GM19023 (cell line): Measurements from ENCODE around the gene ZNF605.
"Not testable (repeated sequence)": the region's sequence is repeated elsewhere in the genome, so short reads cannot be mapped to it uniquely, and the experiment has no call there.

Experiments
- ATAC-seq: cut with Tn5 transposase; IDR thresholded peaks from one replicate; pipeline ENCODE4 v1.9.1; 2021; ENCODE audit warnings: mild to moderate bottlenecking, moderate library complexity; ENCODE audit not compliant: unreplicated experiment

Gene ZNF605

DNA sequence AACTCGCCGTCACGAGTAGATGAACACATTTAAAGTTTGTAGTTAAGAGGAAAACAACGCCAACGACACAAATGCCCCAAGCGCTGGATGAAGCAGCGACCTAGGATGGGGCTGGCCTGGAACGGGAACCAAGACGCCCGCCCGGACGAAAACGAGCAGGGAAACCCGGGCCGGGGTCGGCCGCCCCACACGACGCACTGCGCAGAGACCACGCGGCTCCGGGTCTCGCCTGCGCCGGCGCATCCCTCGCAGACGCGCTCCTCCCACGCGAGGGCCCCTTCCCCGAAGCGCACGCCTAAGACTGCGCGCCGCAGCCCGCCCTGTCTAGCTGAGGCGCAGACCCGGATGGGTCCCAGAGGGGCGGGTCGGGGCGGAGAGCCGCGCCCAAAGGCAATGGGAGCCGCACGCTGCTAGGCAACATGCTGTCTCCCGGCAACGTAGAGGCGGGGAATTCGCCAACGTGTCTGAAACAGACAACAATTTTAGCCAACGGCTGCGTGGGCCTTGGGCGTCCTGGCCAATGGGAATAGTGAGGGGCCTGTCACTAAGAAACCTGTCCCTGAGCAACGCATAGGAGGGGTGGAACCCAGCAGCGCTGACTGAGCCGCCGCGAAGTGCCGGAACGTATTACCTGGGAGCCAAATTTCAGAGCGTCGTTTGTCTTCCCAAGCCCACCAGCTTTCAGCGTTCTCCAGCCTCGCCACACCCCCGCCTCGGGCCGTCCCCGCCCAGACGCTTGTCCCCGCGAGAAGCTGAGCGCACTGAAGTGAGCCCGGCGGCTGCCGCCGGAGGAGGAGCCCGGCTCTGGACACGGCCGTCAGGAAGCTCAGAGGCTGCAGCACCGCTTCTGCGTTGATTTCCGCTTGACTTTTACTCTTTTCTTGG, 47.7 kb downstream of the ZNF605 start:
- ATAC-seq, result peak; percentile 97

- not testable (repeated sequence) for ATAC-seq
These were observed 48.3 kb downstream of the ZNF605 start for GRCh38 chr12:132907789-132908144.

DNA sequence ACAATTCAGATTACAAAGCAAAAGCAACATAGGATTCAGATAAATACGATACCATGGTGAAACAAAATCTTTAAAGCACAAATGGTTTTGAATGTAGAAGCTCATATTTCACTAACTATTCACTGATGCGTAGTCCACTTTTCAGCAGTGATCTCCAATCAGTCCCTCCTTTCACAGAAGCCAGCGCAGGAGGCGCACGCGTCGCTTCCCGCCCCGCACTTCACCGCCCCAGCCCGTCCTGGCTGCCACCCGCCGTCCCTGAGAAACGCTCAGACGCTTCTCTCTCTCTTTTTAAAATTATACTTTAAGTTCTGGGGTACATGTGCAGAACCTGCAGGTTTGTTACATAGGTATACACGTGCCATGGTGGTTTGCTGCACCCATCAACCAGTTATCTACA, 48.9 kb downstream of the ZNF605 start:
- ATAC-seq, result no peak

DNA sequence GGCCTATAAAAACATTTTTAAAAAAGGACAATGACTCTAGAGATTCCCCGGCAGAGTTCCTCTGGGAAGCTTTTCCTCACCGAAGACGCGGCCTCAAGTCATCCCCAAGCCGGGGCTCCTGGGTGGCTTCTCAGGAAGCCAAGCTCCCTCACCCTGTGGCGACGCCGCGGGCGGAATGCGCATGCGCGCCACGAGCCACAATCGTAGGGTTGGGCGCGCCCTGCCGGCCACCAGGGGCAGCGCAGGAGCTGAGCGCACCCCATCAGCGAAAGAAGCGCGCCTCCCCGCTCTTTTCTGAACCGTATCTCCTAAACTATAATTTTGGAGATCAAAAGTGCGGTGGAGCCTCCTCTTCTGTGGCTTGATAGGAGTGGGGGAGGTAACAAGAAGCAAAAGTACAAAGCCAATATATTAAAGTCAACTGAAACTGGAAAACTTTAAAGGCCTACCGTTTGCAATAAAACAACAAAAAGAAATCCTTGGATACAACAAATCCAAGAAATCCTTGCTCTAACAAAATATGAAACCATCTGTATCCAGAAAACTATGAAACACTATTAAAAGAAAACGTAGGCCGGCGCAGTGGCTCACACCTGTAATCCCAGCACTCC, 51.3 kb downstream of the ZNF605 start:
- ATAC-seq, result no peak

DNA sequence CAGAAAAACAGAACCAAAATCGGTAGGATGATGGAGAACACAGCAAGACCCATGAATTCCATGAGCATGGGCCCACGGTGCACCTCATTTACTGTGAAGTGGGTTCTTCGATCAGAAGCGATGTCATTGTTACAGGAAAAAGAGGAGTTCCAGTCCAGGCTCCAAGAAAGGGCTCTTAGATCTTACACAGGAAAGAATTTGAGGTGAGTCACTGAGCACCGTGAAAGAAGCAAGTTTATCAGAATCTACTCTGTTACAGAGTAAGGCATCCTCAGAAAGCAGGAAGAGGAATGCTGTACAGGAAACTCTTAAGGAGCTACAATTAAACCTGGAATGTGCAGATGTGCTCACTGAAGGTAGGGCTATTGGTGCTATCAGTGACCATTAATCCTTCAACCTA, 57.1 kb downstream of the ZNF605 start:
- ATAC-seq, result no peak

- ATAC-seq, result no peak
These were observed 67.3 kb downstream of the ZNF605 start for GRCh38 chr12:132888852-132889251.

DNA sequence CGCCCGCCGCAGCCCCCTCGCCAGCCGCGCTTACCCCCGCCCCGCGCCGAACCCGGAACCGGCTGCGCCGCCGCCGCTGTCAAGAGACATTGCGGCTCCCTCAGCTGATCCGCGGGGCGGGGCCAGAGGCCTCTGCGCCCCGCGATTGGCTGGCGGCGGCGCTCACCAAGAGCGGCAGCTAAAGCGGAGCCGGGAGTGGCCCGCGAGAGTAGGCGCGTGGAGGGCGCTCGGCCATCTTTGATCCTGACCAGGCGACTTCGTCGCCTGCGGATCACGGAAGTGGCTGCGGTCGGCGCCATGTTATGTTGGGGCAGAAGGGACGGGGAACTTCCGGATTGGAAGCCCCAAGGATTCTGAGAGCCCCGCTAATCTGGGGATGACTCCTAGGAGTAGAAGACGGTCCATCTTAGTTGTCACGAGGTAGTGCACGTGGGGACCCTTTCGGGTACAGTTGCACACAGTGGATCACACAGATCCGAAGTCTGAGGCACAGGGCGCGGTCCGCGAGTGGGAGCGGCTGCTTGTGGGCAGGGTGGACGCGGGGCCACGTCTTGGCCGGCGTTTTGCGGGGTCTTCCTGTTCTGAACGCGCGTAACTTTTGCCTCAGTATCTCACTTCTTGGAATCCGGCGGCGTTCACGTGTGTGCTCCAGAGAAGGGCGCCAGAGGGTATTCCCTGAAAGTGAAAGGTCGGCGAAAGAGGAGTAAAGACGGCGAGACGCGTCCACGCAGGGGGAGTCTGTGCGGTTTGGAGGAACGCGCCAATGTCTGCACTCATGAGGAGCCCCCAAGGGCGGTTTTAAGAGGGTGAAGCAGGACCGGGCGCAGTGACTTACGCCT, 68.4 kb downstream of the ZNF605 start, which contains the start of gene CHFR:
TSS of gene CHFR (minus strand) at position 93 of the 839 bp plus-strand sequence. CDS start 277 bp downstream, outside the sequence.
- peak; percentile 99 for ATAC-seq

DNA sequence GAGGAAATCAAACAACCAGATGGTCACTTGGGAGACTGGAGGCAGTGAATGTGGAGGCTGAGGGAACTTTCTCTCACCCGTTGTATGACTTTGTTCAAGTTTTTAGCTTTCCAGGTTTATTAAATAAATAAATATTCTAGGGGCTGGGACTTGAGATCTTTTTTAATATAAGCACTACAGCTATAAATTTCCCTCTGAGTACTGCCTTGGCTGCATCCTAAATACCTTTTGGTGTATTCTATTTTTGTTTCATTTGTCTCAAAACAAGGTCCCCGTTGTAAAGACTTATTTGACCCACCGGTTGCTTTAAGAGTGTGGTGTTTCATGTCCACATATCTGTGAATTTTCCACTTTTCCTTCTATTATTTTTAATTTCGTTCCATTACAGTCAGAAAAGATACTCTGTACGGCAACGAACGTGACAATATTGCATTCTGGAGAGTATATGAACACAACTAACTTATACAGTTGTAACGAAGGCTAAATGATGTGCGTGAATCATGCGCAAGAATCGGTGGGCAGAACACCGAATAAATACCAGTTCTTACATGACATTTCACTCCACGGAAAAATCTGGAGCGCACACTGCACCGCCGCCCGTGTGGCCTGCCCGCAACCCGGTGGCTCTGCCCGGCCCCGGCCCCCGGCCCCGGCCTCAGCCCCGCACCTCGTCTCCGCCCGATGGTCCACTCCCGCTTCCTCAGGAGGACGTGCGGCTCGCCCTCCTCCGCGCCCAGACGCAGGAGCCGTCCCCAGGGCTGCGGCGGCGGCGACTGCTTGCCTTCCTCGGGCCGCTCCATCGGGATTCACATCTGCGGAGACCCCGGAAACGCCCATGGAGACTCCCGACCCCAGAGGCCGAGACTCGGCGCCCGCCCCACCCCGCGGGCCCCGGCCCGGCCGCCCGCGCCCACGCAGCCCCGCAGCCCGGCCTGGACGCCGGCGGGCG, 69.3 kb downstream of the ZNF605 start:
- ATAC-seq, result peak; percentile 14

- ATAC-seq, result no peak
These were observed 74.3 kb downstream of the ZNF605 start for GRCh38 chr12:132881818-132882217.

- ATAC-seq, result not testable (repeated sequence)
These were observed 81.5 kb downstream of the ZNF605 start for GRCh38 chr12:132874620-132875019.

- no peak for ATAC-seq
These were observed 81.9 kb downstream of the ZNF605 start for GRCh38 chr12:132874175-132874574.

DNA sequence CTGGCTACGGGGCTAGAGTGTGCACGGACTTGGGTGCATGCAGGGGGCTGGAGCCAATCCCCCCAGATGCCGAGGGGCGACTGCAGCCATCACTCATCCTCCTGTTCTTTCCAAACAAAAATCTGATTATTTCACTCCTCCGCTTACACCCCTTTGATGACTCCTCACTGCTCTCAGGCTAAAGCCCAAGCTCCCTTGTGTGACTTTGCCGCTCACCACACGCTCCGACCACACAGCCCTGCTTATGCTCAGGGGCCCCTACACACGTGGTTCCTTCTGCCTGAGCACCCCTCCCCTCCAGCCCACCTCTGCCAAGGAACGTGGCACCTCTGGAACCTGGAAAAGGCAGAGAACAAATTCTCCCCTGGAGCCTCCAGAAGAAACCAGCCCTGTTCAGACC, 82.4 kb downstream of the ZNF605 start:
- no peak for ATAC-seq

DNA sequence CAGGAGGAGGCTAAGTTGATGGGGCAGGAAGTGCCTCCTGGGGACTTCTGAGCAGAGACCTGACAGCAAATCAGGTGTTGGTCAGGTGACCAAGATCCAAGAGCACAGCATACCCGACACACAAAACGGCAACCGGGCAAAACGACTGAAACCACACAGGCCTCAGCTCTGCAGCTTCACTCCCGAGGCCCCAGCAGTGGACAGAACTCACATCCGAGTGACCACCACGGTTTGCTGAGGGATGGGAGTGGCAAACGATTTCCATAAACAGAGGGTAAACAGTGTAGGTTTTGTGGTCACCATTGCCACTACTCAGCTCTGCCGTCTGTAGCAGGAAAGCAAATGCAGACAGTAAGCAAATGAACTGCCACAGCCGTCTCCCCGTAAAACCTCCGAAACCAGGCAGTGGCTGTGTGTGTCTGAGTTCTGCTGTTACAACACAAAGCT, 83.1 kb downstream of the ZNF605 start:
- no peak for ATAC-seq

GRCh38 chr12:132872073-132872855, 83.8 kb downstream of the ZNF605 start:
- no peak for ATAC-seq

GRCh38 chr12:132869551-132869950, 86.6 kb downstream of the ZNF605 start:
- ATAC-seq, result no peak
